Measurements from ENCODE around the gene NT5DC3. TPM values are rescaled to one million over a fixed set of nuclear protein-coding genes. Genes with fewer than 3 reads are reported as not detected.

NT5DC3 gene
- total and polyA plus RNA-seq, 5 donors from 2014 or later = 0.08 to 4.7 (median 0.89) TPM

DNA sequence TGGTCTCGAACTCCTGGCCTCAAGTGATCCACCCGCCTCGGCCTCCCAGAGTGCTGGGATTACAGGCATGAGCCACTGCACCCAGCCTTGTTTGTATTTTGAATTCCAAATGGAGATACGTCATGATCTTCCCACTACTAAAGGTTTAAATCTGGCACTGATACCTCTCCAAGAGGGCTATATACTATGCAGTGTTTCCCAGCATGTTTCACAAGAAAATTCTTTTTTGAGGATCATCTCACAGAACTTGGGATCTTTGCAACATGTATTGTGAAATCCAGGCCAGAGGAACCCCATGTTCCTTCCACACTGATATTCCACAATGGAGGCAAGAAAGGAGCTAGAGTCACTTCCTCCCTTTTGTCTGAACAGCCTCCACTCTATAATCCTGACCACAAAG, 112.7 kb downstream of the NT5DC3 start:
- H3K4me1 Mint-ChIP-seq = no peaks in the 10 kb centered on the region
- no peaks in the 10 kb centered on the region for H3K36me3 ChIP-seq (ENCODE audit: control insufficient read depth, insufficient read depth, low read length)
- peaks cover 2 to 8% (median 2%) of the 10 kb centered on the region in 7 donors for H3K9me3 Mint-ChIP-seq
- no peaks in the 10 kb centered on the region for H3K27me3 Mint-ChIP-seq
- no peaks in the 10 kb centered on the region for H3K36me3 Mint-ChIP-seq
- H3K4me3 ChIP-seq (ENCODE audit: low read depth, low read length) = no peak overlapping the region
- no peak for DNase-seq
- peaks cover 0 to 8% of the 10 kb centered on the region in 2 experiments for H3K9me3 ChIP-seq (ENCODE audit: control insufficient read depth in 2 of 2, low read length in 2 of 2)
- H3K4me1 ChIP-seq (ENCODE audit: control insufficient read depth, insufficient read depth, low read length, poor library complexity, severe bottlenecking) = no peaks in the 10 kb centered on the region
- H3K4me3 Mint-ChIP-seq = no peak overlapping the region
- no peak overlapping the region for H3K27ac Mint-ChIP-seq
- H3K27me3 ChIP-seq (ENCODE audit: control insufficient read depth, insufficient read depth, low read length) = peaks cover 3% of the 10 kb centered on the region
- ATAC-seq (ENCODE audit: low read depth in 2 of 2) = no peak
- no peak overlapping the region for H3K27ac ChIP-seq (ENCODE audit: insufficient read depth, low read length, poor library complexity, severe bottlenecking)

DNA sequence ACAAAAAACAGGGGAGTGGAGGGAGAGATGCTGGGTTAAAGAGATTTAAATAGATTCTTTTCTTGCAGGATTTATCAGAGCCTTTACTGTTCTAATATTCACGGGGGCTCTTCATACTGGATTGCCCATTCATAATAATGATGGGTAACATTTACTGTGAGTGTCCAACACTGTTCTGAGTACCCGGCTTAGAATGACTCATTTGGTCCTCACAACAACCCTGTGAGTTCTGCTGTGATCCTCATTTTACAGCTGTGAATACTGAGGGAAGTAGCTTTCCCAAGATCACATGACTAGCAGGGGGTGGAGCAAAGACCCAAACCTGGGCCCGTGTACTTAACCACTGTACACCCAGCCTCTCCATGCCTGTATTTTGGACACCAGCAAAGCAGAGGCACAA, 113.4 kb downstream of the NT5DC3 start:
- no peak overlapping the region for H3K27ac ChIP-seq (ENCODE audit: insufficient read depth, low read length, poor library complexity, severe bottlenecking)
- H3K9me3 ChIP-seq (ENCODE audit: control insufficient read depth in 2 of 2, low read length in 2 of 2) = peaks cover 0 to 8% of the 10 kb centered on the region in 2 experiments
- H3K4me1 Mint-ChIP-seq = no peaks in the 10 kb centered on the region
- peaks cover 2 to 8% (median 2%) of the 10 kb centered on the region in 7 donors for H3K9me3 Mint-ChIP-seq
- no peak overlapping the region for H3K4me3 ChIP-seq (ENCODE audit: low read depth, low read length)
- H3K36me3 ChIP-seq (ENCODE audit: control insufficient read depth, insufficient read depth, low read length) = no peaks in the 10 kb centered on the region
- H3K36me3 Mint-ChIP-seq = no peaks in the 10 kb centered on the region
- ATAC-seq (ENCODE audit: low read depth in 2 of 2) = no peak
- H3K27ac Mint-ChIP-seq = no peak overlapping the region
- H3K27me3 Mint-ChIP-seq = no peaks in the 10 kb centered on the region
- DNase-seq = no peak
- no peak overlapping the region for H3K4me3 Mint-ChIP-seq
- H3K4me1 ChIP-seq (ENCODE audit: control insufficient read depth, insufficient read depth, low read length, poor library complexity, severe bottlenecking) = no peaks in the 10 kb centered on the region
- peaks cover 5% of the 10 kb centered on the region for H3K27me3 ChIP-seq (ENCODE audit: control insufficient read depth, insufficient read depth, low read length)

DNA sequence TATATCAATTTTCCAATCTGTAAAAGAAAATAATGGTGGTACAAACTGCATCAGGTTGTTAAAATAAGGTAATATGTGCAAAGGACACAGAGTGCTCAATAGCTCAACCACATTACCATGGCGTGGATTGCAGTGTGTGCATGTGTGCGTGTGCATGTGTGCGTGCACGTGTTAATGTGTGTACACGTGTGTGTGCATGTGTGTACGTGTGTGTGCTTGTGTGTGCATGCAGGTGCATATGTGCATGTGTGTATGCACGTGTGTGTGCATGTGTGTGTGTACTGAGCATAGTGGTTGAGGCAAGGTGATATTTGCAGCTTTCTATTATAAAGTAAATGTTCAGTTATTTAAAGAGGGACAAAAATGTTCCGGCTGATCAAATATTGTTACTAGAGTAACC, 115.6 kb downstream of the NT5DC3 start:
- DNase-seq (no peak), ATAC-seq (ENCODE audit: low read depth in 2 of 2) (no peak)
- peaks cover 5% of the 10 kb centered on the region for H3K27me3 ChIP-seq (ENCODE audit: control insufficient read depth, insufficient read depth, low read length)
- no peak overlapping the region for H3K4me3 Mint-ChIP-seq
- no peaks in the 10 kb centered on the region for H3K27me3 Mint-ChIP-seq
- no peak overlapping the region for H3K27ac Mint-ChIP-seq
- H3K4me1 ChIP-seq (ENCODE audit: control insufficient read depth, insufficient read depth, low read length, poor library complexity, severe bottlenecking) = no peaks in the 10 kb centered on the region
- H3K9me3 Mint-ChIP-seq = peaks cover 0 to 1% (median 0%) of the 10 kb centered on the region in 7 donors
- no peaks in the 10 kb centered on the region for H3K4me1 Mint-ChIP-seq
- H3K27ac ChIP-seq (ENCODE audit: insufficient read depth, low read length, poor library complexity, severe bottlenecking) = no peak overlapping the region
- H3K4me3 ChIP-seq (ENCODE audit: low read depth, low read length) = no peak overlapping the region
- no peaks in the 10 kb centered on the region for H3K36me3 ChIP-seq (ENCODE audit: control insufficient read depth, insufficient read depth, low read length)
- H3K36me3 Mint-ChIP-seq = no peaks in the 10 kb centered on the region
- H3K9me3 ChIP-seq (ENCODE audit: control insufficient read depth in 2 of 2, low read length in 2 of 2) = no peaks in the 10 kb centered on the region

Other genes with a start within 250 kb of the NT5DC3 start
- gene HSP90B1, start 89.2 kb upstream of the NT5DC3 start, total RNA-seq = 254 TPM
- 100 to 1,000 TPM; 119 to 158 (median 141) TPM for gene HSP90B1, start 89.2 kb upstream of the NT5DC3 start, polyA plus RNA-seq
- 26.7 TPM for gene TDG, start 124.6 kb upstream of the NT5DC3 start, total RNA-seq
- gene TDG, start 124.6 kb upstream of the NT5DC3 start, polyA plus RNA-seq = 10 to 100 TPM; 18.6 to 23.0 (median 21.3) TPM
- not detected for gene GLT8D2, start 209.0 kb upstream of the NT5DC3 start, total RNA-seq
- not detected for gene GLT8D2, start 209.0 kb upstream of the NT5DC3 start, polyA plus RNA-seq
- gene HCFC2, start 223.3 kb upstream of the NT5DC3 start, total RNA-seq = 14.9 TPM
- 1 to 10 TPM; 5.1 to 9.3 (median 7.5) TPM for gene HCFC2, start 223.3 kb upstream of the NT5DC3 start, polyA plus RNA-seq